H1 (cell line): ENCODE data around the gene FMN2. TPM values are rescaled to one million over a fixed set of nuclear protein-coding genes. Genes with fewer than 3 reads are reported as not detected.

ENCODE experiments used
- CTCF ChIA-PET: fragments of 300-600 bp; sonication (Branson Sonifier 250); formaldehyde crosslinking; loops from one replicate; lab custom pipeline; 2021; ENCODE audit not compliant: partially characterized antibody; lab: Charles Lee
- POLR2A ChIA-PET: fragments of 300-600 bp; sonication (Branson Sonifier 250); formaldehyde crosslinking; loops from one replicate; lab custom pipeline; 2021; ENCODE audit warnings: inconsistent platforms; ENCODE audit not compliant: partially characterized antibody; lab: Charles Lee
- DNase-seq, 2 experiments: peaks; one replicate each; pipeline versions ENCODE4 v3.0.0 to v3.0.0-alpha.2; 2010 to 2022; ENCODE audit warnings: low spot score in 2 of 2, low read depth in 1 of 2, mixed read lengths in 1 of 2
- FAIRE-seq: peaks from 2 replicates; lab custom pipeline; 2011; peaks lifted over from hg19 to GRCh38; lab: Jason Lieb, UNC
- H2AFZ ChIP-seq: 2 replicates; pipeline ENCODE4 v1.8.1; 2012; ENCODE audit warnings: low read length, inconsistent platforms
- H2AK5ac ChIP-seq: 2 replicates; pipeline ENCODE4 v1.6.1; 2013; ENCODE audit warnings: low read depth, low read length
- H2BK120ac ChIP-seq: replicated peaks from 2 replicates; pipeline ENCODE3; 2013; ENCODE audit warnings: low read depth, low read length, inconsistent platforms
- H2BK12ac ChIP-seq: 2 replicates; pipeline ENCODE4 v1.6.1; 2013; ENCODE audit warnings: low read depth, low read length
- H2BK15ac ChIP-seq: 2 replicates; pipeline ENCODE4 v1.6.1; 2013; ENCODE audit warnings: low read length
- H2BK20ac ChIP-seq: 2 replicates; pipeline ENCODE4 v1.6.1; 2013; ENCODE audit warnings: low read length
- H2BK5ac ChIP-seq: 2 replicates; pipeline ENCODE4 v1.6.1; 2013; ENCODE audit warnings: low read depth, low read length
- H3K14ac ChIP-seq: 2 replicates; pipeline ENCODE4 v1.6.1; 2013; ENCODE audit warnings: inconsistent platforms; ENCODE audit not compliant: insufficient read length
- H3K18ac ChIP-seq: 2 replicates; pipeline ENCODE4 v1.6.1; 2013; ENCODE audit warnings: low read length; ENCODE audit errors: extremely low read depth
- H3K23ac ChIP-seq: 2 replicates; pipeline ENCODE4 v1.6.1; 2013; ENCODE audit warnings: inconsistent platforms; ENCODE audit not compliant: insufficient read length
- H3K23me2 ChIP-seq: 2 replicates; pipeline ENCODE4 v1.6.1; 2013; ENCODE audit warnings: low read depth, low read length
- H3K27ac ChIP-seq: 2 replicates; pipeline ENCODE4 v1.6.1; 2011; ENCODE audit warnings: low read depth, low read length, inconsistent platforms
- H3K27me3 ChIP-seq, 4 experiments: replicated peaks in 1 of 4; 1 replicate in 1 of 4; 2 replicates in 3 of 4; pipeline versions ENCODE4 v1.6.1 to v1.8.1; 2011 to 2013; ENCODE audit warnings: low read length in 3 of 4, mild to moderate bottlenecking in 3 of 4, inconsistent platforms in 2 of 4, mixed read lengths in 2 of 4, moderate library complexity in 1 of 4; ENCODE audit not compliant: control insufficient read depth in 3 of 4, insufficient read depth in 3 of 4; ENCODE audit errors: extremely low read depth in 1 of 4
- H3K36me3 ChIP-seq, 4 experiments: 2 replicates each; pipeline versions ENCODE4 v1.6.1 to v1.8.1; 2011 to 2013; ENCODE audit warnings: mild to moderate bottlenecking in 4 of 4, low read length in 3 of 4, moderate library complexity in 2 of 4, control low read depth in 1 of 4, inconsistent platforms in 1 of 4; ENCODE audit not compliant: insufficient read depth in 4 of 4, control insufficient read depth in 2 of 4
- H3K4ac ChIP-seq: replicated peaks from 2 replicates; pipeline ENCODE3; 2013; ENCODE audit warnings: low read length, low read depth, mixed read lengths, inconsistent platforms; ENCODE audit not compliant: insufficient read length
- H3K4me1 ChIP-seq, 4 experiments: replicated peaks in 1 of 4; 1 replicate in 1 of 4; 2 replicates in 3 of 4; pipeline versions ENCODE4 v1.6.1 to v1.8.1; 2011 to 2013; ENCODE audit warnings: low read length in 3 of 4, inconsistent platforms in 2 of 4, mixed read lengths in 1 of 4; ENCODE audit not compliant: insufficient read depth in 4 of 4, control insufficient read depth in 3 of 4
- H3K4me2 ChIP-seq, 2 experiments: 2 replicates each; pipeline versions ENCODE4 v1.6.1 to v1.8.1; 2011 to 2013; ENCODE audit warnings: low read depth in 2 of 2, low read length in 2 of 2, control low read depth in 1 of 2, inconsistent platforms in 1 of 2, mild to moderate bottlenecking in 1 of 2; ENCODE audit not compliant: insufficient read depth in 1 of 2
- H3K4me3 ChIP-seq, 4 experiments: fragments of 200-600, 300-600 bp in 1 of 4; sonication (generic), shearing (Covaris generic), sonication (Bioruptor Twin) in 1 of 4; 2 replicates each; pipeline versions ENCODE4 v1.5.1 to v1.8.1; 2011 to 2016; ENCODE audit warnings: low read length in 4 of 4, low read depth in 3 of 4, control low read depth in 2 of 4, inconsistent platforms in 2 of 4, mild to moderate bottlenecking in 2 of 4, mixed read lengths in 1 of 4, moderate library complexity in 1 of 4; ENCODE audit not compliant: insufficient read depth in 2 of 4; ENCODE audit errors: extremely low read depth in 1 of 4
- H3K56ac ChIP-seq: replicated peaks from 2 replicates; pipeline ENCODE3; 2013; ENCODE audit warnings: low read depth, mild to moderate bottlenecking, mixed read lengths, low read length, inconsistent platforms; ENCODE audit not compliant: insufficient read length
- H3K79me1 ChIP-seq: 2 replicates; pipeline ENCODE4 v1.6.1; 2013; ENCODE audit warnings: low read depth, low read length, control low read depth
- H3K79me2 ChIP-seq, 2 experiments: 2 replicates each; pipeline versions ENCODE4 v1.6.1 to v1.8.1; 2012 to 2013; ENCODE audit warnings: low read length in 2 of 2, mild to moderate bottlenecking in 2 of 2, inconsistent platforms in 1 of 2; ENCODE audit not compliant: insufficient read depth in 2 of 2, control insufficient read depth in 1 of 2
- H3K9ac ChIP-seq, 4 experiments: replicated peaks in 1 of 4; 1 replicate in 1 of 4; 2 replicates in 3 of 4; pipeline versions ENCODE4 v1.6.1 to v1.8.1; 2011 to 2013; ENCODE audit warnings: low read depth in 3 of 4, low read length in 3 of 4, control low read depth in 2 of 4, mild to moderate bottlenecking in 2 of 4, moderate library complexity in 2 of 4, inconsistent platforms in 1 of 4; ENCODE audit errors: extremely low read depth in 1 of 4
- H3K9me3 ChIP-seq, 2 experiments: 2 replicates each; pipeline versions ENCODE4 v1.6.1 to v1.8.1; 2012 to 2013; ENCODE audit warnings: mild to moderate bottlenecking in 2 of 2, moderate library complexity in 2 of 2, control low read depth in 1 of 2, inconsistent platforms in 1 of 2, low read depth in 1 of 2, low read length in 1 of 2, mixed read lengths in 1 of 2; ENCODE audit not compliant: insufficient read depth in 2 of 2
- H4K20me1 ChIP-seq, 2 experiments: replicated peaks in 1 of 2; 2 replicates each; pipeline versions ENCODE3 to v1.8.1; 2011 to 2013; ENCODE audit warnings: inconsistent platforms in 2 of 2, low read length in 2 of 2, mild to moderate bottlenecking in 1 of 2; ENCODE audit not compliant: insufficient read depth in 2 of 2, control insufficient read depth in 1 of 2
- H4K5ac ChIP-seq: 2 replicates; pipeline ENCODE4 v1.6.1; 2013; ENCODE audit warnings: low read length, low read depth, mixed read lengths, inconsistent platforms; ENCODE audit not compliant: insufficient read length
- H4K8ac ChIP-seq: 2 replicates; pipeline ENCODE4 v1.8.0; 2013; ENCODE audit warnings: mild to moderate bottlenecking, moderate library complexity, low read length, inconsistent platforms; ENCODE audit not compliant: insufficient read depth; ENCODE audit errors: extremely low read depth
- H4K91ac ChIP-seq: replicated peaks from 2 replicates; pipeline ENCODE3; 2013; ENCODE audit warnings: low read length, mixed read lengths, inconsistent platforms; ENCODE audit not compliant: insufficient read length
- RFX5 ChIP-seq: IDR thresholded peaks from 2 replicates; pipeline ENCODE4 v1.6.1; 2011; ENCODE audit warnings: low read depth, low read length, improper control_type of control experiment, borderline replicate concordance
- TEAD4 ChIP-seq: IDR thresholded peaks from 2 replicates; pipeline ENCODE4 v1.6.1; 2012; ENCODE audit warnings: low read depth, low read length, inconsistent platforms, mixed read lengths
- WGBS, 2 experiments: shearing (Covaris generic) in 1 of 2; methylation state at CpG; one replicate each; pipeline versions ENCODE4 v1.1.6 to v1.1.7; 2013 to 2015; ENCODE audit warnings: low lambda C conversion rate in 2 of 2, mixed read lengths in 2 of 2, inconsistent platforms in 1 of 2, low coverage in 1 of 2, missing lambda C conversion rate in 1 of 2; ENCODE audit not compliant: insufficient replicate concordance in 2 of 2, insufficient coverage in 1 of 2, insufficient read length in 1 of 2; ENCODE audit errors: extremely low coverage in 1 of 2, missing lambda C conversion rate in 1 of 2; 5-methylcytosine and 5-hydroxymethylcytosine counted together
- polyA plus RNA-seq, 7 experiments: library from polyadenylated mRNA; depleted of rRNA in 3 of 7; stranded (reverse) in 5 of 7; unstranded in 2 of 7; fragments of >200 nt in 5 of 7; fragments of 200-250 nt in 2 of 7; gene quantifications; 1 replicate in 5 of 7; 2 replicates in 1 of 7; 4 replicates in 1 of 7; pipeline versions ENCODE4 v1.2.1 to v1.2.3, GENCODE V29; 2011 to 2013; ENCODE audit warnings: missing spikeins in 2 of 7, mixed read lengths in 2 of 7
- total RNA-seq: library from RNA; stranded (reverse); fragmentation: NEBNext Ultra II Directional; extraction: Animal tissue kit (Norgen Biotek cat#: 25700); gene quantifications from 2 replicates; pipeline ENCODE4 v1.2.1, GENCODE V29; 2021

FMN2 gene
- total and polyA plus RNA-seq, 2 of the 8 experiments (the other 6 are each of a cell fraction or from before 2014, with no cell fraction given), result 0.83 to 2.0 TPM

GRCh38 chr1:240096974-240097373 is 5.3 kb downstream of the FMN2 start:
- H2AK5ac ChIP-seq, result no peak overlapping the region
- no peaks in the 10 kb centered on the region for H3K9me3 ChIP-seq
- H3K14ac ChIP-seq, result no peak overlapping the region
- H3K4me2 ChIP-seq, result no peak overlapping the region
- no peak overlapping the region for H4K91ac ChIP-seq
- no peak overlapping the region for H2BK5ac ChIP-seq
- FAIRE-seq (no peak), DNase-seq (no peak)
- H2BK12ac ChIP-seq, result no peak overlapping the region
- no peaks in the 10 kb centered on the region for H3K79me1 ChIP-seq
- TF ChIP-seq TEAD4 (no peak), RFX5 (no peak)
- no peak overlapping the region for H2AFZ ChIP-seq
- 87% methylated on average over 4 of the region's 4 CpGs; no CpG with 5 or more reads in 1 of the 2 experiments for WGBS, 2 experiments
- H4K20me1 ChIP-seq, result peaks cover 1 to 3% of the 10 kb centered on the region in 2 experiments
- H3K4me3 ChIP-seq, result no peak overlapping the region
- H2BK15ac ChIP-seq, result no peak overlapping the region
- CTCF ChIA-PET, result interaction anchor here (1.1 to 4.8 kb wide), 4 partner anchors 15 to 68 kb away, joined by 3 to 21 read pairs (median 4); no protein-coding TSS in a partner anchor
- no peak overlapping the region for H3K23ac ChIP-seq
- no peak overlapping the region for H4K8ac ChIP-seq
- no peak overlapping the region for H2BK20ac ChIP-seq
- no peak overlapping the region for H3K56ac ChIP-seq
- H2BK120ac ChIP-seq, result no peak overlapping the region
- peaks cover 8 to 24% (median 21%) of the 10 kb centered on the region in 4 experiments; a peak in 6 of 7 replicates for H3K27me3 ChIP-seq
- H3K4me1 ChIP-seq, result peaks cover 4 to 12% (median 6%) of the 10 kb centered on the region in 4 experiments; a peak in 6 of 7 replicates
- no peak overlapping the region for H3K9ac ChIP-seq
- H3K18ac ChIP-seq, result no peak overlapping the region
- H3K4ac ChIP-seq, result no peak overlapping the region
- H3K79me2 ChIP-seq, result no peaks in the 10 kb centered on the region
- H4K5ac ChIP-seq, result no peak overlapping the region
- no peaks in the 10 kb centered on the region for H3K36me3 ChIP-seq
- peaks cover 17% of the 10 kb centered on the region; the same call in 1 of the 2 replicates for H3K23me2 ChIP-seq
- H3K27ac ChIP-seq, result no peak overlapping the region
- POLR2A ChIA-PET, result no interaction called here
